WTC11 (cell line): Measurements from ENCODE around the gene MYH10.

ENCODE experiments used
- CREB1 ChIP-seq: sonication (generic); formaldehyde crosslinking; IDR thresholded peaks from 2 replicates; pipeline ENCODE4 v1.8.0; 2023; ENCODE audit warnings: mild to moderate bottlenecking, missing genetic modification reagents
- ESRRA ChIP-seq: sonication (generic); formaldehyde crosslinking; IDR thresholded peaks from 2 replicates; pipeline ENCODE4 v1.8.1; 2022; ENCODE audit warnings: mild to moderate bottlenecking, missing genetic modification reagents, borderline replicate concordance
- ETV6 ChIP-seq: sonication (generic); formaldehyde crosslinking; IDR thresholded peaks from 2 replicates; pipeline ENCODE4 v1.8.1; 2022; ENCODE audit warnings: mild to moderate bottlenecking, missing genetic modification reagents
- GABPB1 ChIP-seq: sonication (generic); formaldehyde crosslinking; IDR thresholded peaks from 2 replicates; pipeline ENCODE4 v1.8.1; 2023; ENCODE audit warnings: mild to moderate bottlenecking, missing genetic modification reagents
- NFYB ChIP-seq: sonication (generic); formaldehyde crosslinking; conservative IDR thresholded peaks from 2 replicates; pipeline ENCODE4 v1.8.0; 2022; ENCODE audit warnings: low read depth, missing genetic modification reagents
- NR2C2 ChIP-seq: sonication (generic); formaldehyde crosslinking; IDR thresholded peaks from 2 replicates; pipeline ENCODE4 v1.8.0; 2022; ENCODE audit warnings: mild to moderate bottlenecking, missing genetic modification reagents
- ZNF416 ChIP-seq: fragments of 250-450 bp; sonication (Bioruptor Pico); IDR thresholded peaks from 2 replicates; pipeline ENCODE4 v1.9.0; 2021; ENCODE audit warnings: mild to moderate bottlenecking, inconsistent platforms
- TF ChIP-seq, protein P1 (sequence below): fragments of 200-600 bp; IDR thresholded peaks from 2 replicates; pipeline ENCODE4 v1.8.0; 2022; ENCODE audit warnings: antibody characterized with exemption
- TF ChIP-seq, protein P2 (sequence below): sonication (generic); formaldehyde crosslinking; IDR thresholded peaks from 2 replicates; pipeline ENCODE4 v1.8.1; 2022; ENCODE audit warnings: low read depth, missing genetic modification reagents, borderline replicate concordance
- TF ChIP-seq, protein P3 (sequence below): sonication (generic); formaldehyde crosslinking; IDR thresholded peaks from 2 replicates; pipeline ENCODE4 v1.8.0; 2023; ENCODE audit warnings: missing genetic modification reagents
- TF ChIP-seq, protein P4 (sequence below): sonication (generic); formaldehyde crosslinking; IDR thresholded peaks from 2 replicates; pipeline ENCODE4 v1.8.1; 2023; ENCODE audit warnings: mild to moderate bottlenecking, missing genetic modification reagents

DNA sequence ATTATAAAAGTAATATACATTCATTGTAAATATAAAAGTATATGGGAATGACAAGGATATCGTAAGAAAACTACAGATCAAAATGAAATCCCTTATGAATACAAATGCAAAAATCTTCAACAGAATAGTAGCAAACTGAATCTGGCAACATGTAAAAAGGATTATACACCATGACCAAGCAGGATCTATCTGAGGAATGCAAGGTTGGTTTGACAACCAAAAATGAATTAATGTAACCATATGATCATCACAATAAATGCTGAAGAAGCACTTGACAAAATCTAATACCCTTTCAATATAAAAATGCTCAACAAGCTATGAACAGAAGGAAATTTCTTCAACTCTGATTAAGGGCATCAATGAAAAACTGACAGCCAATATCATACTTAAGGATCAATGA is 146.1 kb downstream of the MYH10 start:
- TF ChIP-seq CREB1 (CRISPR knock-in tag) (no peak), ZNF416 (CRISPR knock-in tag) (no peak), ESRRA (CRISPR knock-in tag) (no peak), NFYB (CRISPR knock-in tag) (no peak), NR2C2 (CRISPR knock-in tag) (no peak), GABPB1 (CRISPR knock-in tag) (no peak), ETV6 (CRISPR knock-in tag) (no peak)
- TF ChIP-seq, protein P1, sequence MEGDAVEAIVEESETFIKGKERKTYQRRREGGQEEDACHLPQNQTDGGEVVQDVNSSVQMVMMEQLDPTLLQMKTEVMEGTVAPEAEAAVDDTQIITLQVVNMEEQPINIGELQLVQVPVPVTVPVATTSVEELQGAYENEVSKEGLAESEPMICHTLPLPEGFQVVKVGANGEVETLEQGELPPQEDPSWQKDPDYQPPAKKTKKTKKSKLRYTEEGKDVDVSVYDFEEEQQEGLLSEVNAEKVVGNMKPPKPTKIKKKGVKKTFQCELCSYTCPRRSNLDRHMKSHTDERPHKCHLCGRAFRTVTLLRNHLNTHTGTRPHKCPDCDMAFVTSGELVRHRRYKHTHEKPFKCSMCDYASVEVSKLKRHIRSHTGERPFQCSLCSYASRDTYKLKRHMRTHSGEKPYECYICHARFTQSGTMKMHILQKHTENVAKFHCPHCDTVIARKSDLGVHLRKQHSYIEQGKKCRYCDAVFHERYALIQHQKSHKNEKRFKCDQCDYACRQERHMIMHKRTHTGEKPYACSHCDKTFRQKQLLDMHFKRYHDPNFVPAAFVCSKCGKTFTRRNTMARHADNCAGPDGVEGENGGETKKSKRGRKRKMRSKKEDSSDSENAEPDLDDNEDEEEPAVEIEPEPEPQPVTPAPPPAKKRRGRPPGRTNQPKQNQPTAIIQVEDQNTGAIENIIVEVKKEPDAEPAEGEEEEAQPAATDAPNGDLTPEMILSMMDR, result no peak
- TF ChIP-seq, protein P2, sequence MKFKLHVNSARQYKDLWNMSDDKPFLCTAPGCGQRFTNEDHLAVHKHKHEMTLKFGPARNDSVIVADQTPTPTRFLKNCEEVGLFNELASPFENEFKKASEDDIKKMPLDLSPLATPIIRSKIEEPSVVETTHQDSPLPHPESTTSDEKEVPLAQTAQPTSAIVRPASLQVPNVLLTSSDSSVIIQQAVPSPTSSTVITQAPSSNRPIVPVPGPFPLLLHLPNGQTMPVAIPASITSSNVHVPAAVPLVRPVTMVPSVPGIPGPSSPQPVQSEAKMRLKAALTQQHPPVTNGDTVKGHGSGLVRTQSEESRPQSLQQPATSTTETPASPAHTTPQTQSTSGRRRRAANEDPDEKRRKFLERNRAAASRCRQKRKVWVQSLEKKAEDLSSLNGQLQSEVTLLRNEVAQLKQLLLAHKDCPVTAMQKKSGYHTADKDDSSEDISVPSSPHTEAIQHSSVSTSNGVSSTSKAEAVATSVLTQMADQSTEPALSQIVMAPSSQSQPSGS (CRISPR knock-in tag), result no peak
- TF ChIP-seq, protein P3, sequence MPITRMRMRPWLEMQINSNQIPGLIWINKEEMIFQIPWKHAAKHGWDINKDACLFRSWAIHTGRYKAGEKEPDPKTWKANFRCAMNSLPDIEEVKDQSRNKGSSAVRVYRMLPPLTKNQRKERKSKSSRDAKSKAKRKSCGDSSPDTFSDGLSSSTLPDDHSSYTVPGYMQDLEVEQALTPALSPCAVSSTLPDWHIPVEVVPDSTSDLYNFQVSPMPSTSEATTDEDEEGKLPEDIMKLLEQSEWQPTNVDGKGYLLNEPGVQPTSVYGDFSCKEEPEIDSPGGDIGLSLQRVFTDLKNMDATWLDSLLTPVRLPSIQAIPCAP (CRISPR knock-in tag), result no peak
- TF ChIP-seq, protein P4, sequence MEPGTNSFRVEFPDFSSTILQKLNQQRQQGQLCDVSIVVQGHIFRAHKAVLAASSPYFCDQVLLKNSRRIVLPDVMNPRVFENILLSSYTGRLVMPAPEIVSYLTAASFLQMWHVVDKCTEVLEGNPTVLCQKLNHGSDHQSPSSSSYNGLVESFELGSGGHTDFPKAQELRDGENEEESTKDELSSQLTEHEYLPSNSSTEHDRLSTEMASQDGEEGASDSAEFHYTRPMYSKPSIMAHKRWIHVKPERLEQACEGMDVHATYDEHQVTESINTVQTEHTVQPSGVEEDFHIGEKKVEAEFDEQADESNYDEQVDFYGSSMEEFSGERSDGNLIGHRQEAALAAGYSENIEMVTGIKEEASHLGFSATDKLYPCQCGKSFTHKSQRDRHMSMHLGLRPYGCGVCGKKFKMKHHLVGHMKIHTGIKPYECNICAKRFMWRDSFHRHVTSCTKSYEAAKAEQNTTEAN (CRISPR knock-in tag), result no peak
